Measurements from ENCODE around the gene CD3D.

The CD3D gene

DNA sequence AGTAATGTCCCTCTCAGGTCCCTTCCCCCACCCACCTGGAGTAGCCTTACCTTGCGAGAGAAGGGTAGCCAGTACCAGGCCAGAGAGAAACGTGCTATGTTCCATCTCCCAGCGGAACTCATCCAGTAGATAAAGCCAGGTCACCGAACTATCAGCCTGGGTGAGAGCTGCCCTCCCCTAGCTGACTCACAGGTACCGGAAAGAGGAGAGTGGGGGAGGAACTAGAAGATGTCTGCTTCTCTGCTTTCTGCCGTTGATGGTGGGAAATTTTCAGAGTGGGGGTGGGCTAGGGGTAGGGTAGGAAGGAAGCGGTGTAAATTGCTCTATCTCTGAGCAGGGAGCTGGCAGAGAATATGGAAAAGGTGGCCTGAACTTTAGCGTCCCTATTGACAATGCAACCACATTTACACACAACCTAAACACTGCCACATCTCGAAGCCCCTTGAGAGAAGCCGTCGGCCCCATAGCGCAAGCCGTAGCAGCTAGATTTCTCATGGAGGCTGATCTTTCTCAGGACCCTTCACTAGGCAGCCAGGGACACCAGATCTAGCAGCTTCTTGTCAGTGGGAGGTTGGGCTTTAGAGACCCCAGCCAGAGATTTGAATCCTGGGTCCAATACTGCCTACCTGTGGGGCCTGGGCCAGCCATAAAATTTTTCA lies at the start of gene CD3D:
Gene CD3D (minus strand): TSS at position 203 of the 659 bp plus-strand sequence. CDS start 98 bp downstream, at position 105.
- no peak for DNase-seq (ENCODE audit: low spot score)

- DNase-seq (ENCODE audit: low spot score) = no peak
Measured at GRCh38 chr11:118383657-118384056, 41.2 kb upstream of the CD3D start.

- DNase-seq (ENCODE audit: low spot score) = no peak
Measured at GRCh38 chr11:118382954-118383353, 40.4 kb upstream of the CD3D start.

DNA sequence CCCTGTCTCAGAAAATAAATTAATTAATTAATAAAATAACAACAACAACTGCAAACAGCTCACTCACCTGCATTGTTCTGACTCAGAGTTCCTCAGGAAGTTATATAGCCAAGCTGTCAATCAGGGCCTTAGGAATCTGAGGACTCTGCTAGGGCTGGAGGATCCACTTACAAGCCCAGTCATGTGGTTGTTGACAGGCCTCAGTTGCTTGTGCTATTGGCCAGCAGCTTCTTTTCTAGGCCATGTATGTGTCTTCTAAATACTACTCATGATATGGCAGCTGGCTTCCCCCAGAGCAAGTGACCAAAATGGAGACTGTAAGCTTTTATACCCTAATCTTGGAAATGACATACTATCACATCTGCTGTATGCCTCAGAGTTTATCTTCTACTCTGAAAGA lies 38.1 kb upstream of the CD3D start:
- DNase-seq (ENCODE audit: low spot score) = no peak

DNA sequence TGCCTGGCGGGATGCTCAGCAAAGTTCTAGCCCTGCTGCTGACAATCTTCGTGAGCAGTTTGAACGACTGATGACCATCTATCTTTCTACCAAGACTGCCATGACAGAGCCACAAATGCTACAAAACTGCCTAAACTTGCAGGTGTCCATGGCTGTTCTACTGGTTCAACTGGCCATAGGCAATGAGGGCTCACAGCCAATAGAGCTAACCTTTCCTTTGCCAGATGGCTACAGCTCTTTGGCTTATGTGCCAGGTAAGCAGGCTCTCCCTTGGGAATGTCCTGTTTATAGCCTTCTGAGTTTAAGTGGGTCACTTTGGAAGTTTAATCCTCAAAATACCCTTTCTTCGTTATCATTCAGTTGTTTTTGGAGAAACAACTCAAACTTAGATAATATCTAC lies 37.0 kb upstream of the CD3D start:
- DNase-seq (ENCODE audit: low spot score) = no peak

DNA sequence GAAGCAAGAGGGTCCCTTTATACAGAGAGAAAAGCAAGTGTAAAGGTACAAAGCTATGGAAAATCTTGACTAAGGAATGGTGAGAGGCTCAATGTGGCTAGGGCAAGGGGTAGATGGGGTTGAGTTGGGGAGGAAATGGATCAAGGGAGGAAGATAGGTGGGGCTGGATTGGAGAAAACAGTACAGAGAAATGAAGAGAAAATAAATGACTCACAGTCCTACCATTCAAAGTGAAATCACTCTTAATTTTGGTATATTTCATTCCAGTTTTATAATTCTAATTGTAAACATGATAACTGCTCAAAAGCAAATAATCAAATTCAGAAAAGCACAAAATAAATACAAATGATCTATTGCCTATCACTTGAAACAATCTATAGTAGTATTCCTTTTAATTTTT lies 33.5 kb upstream of the CD3D start:
- no peak for DNase-seq (ENCODE audit: low spot score)

GRCh38 chr11:118374729-118375128 lies 32.2 kb upstream of the CD3D start:
- peak; percentile 80 for DNase-seq (ENCODE audit: low spot score)

DNA sequence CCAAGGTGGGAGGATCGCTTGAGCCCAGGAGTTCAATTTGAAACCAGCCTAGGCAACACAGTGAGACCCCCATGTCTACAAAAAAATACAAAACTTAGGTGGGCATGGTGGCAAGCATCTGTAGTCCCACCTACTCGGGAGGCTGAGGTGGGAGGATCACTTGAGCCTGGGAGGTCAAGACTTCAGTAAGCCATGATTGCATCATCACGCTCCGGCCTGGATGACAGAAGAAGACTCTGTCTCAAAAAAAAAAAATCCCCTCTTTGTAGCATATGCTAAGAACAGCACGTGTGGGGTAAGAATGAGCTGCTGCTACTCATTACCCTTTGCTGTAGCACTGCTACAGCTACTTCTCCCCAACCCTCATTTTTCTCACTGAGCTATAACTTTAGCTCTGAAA lies 31.4 kb upstream of the CD3D start:
- no peak for DNase-seq (ENCODE audit: low spot score)

GRCh38 chr11:118373263-118373662 lies 30.8 kb upstream of the CD3D start:
- DNase-seq (ENCODE audit: low spot score) = no peak

- DNase-seq (ENCODE audit: low spot score) = no peak
Measured at GRCh38 chr11:118370774-118371173, 28.3 kb upstream of the CD3D start.

GRCh38 chr11:118366287-118366686 lies 23.8 kb upstream of the CD3D start:
- no peak for DNase-seq (ENCODE audit: low spot score)

DNA sequence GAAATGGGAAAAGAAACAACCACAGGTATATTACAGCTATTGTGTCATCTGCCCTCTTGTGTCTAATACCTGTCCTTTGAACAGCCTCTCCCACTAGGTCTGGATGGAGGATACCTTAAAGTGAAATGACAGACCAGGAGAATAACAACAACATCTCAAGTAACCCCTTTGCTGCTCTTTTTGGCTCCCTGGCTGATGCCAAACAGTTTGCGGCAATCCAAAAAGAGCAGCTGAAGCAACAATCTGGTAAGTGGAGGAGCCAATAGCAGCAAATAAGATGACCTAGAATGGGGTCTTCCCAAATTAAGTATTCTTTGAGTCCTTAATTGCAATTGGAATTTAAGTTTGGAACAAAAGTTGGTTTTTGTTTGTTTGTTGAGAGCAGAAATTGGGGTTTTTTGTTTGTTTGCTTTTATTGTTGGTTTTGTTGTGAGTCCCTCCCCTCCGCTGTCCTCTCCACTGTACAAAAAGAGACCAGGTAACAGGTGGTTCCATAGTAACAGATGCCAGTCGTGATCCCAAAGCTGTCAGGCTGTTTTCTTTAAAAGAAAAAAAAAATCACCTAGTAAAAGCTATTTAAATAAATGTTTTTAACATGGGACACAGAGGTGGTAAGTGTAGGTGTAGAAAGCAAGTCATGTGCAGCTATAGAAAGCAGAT lies 22.6 kb upstream of the CD3D start:
- DNase-seq (ENCODE audit: low spot score) = no peak

DNA sequence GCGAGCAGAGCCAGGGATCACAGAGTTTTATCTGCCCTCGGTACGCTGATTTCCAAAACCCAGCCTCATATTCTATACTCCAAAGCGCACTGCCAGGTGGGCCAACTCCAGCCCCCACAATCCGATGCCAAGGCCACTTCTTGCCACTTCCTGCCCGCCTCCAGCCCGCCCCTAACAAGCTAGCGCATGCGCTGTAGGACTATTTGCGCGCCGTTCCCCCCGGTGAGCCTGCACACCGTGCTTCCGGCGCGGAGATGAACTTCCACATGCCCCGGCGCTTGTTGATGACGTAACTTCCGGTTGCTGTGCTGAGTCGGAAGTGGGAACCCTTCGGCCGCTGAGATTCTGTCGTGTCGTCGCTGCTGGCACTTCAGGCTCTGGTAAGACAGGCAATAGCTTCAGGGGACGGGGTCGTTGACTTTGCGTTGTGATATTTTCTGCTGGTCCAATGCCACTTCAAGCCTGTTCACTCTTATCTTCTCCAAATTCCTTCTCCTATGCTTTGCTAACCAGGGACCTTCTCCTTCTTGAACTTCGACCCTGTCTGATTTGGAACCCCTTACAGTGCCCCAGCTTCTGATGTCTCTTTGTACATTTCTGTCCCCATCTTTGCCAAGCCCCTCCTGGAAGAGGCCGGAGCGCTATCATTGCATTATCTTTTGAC lies 16.9 kb upstream of the CD3D start, which contains the start of gene UBE4A:
Gene UBE4A (plus strand): TSS at position 306 of the 664 bp plus-strand sequence. CDS start 5,481 bp downstream, outside the sequence.
- peak; percentile 94 for DNase-seq (ENCODE audit: low spot score)

DNA sequence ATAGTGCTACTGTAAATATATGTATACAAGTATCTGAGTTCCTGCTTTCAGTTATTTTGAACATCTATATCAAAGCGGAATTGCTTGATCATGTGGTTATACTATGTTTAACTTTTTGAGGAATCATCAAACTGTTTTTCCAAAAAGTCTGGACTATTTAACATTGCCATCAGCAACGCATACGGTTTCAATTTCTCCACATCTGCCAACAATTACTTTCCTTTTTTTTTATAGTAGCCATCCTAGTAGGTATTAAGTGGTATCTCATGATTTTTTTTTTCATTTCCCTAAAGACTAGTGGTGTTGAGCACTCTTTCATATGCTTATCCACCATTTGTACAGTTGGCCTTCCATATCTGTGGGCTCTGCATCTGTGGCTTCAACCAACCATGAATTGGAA lies 15.6 kb upstream of the CD3D start:
- no peak for DNase-seq (ENCODE audit: low spot score)

- no peak for DNase-seq (ENCODE audit: low spot score)
Measured at GRCh38 chr11:118353084-118353710, 10.7 kb upstream of the CD3D start.

DNA sequence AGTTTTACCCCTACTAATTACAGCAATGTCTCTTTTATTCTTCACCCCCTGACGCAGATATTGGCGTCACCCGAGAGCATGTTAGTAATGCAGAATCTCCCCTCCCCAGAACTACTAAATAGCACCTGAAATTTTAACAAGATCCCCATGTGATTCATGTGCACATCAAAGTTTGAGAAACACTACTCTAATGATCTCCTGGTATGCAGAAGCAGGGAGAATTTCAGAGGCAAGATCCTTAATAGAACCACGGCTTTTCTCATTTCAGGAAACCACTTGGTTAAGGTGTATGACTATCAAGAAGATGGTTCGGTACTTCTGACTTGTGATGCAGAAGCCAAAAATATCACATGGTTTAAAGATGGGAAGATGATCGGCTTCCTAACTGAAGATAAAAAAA lies 7.0 kb upstream of the CD3D start:
- no peak for DNase-seq (ENCODE audit: low spot score)

DNA sequence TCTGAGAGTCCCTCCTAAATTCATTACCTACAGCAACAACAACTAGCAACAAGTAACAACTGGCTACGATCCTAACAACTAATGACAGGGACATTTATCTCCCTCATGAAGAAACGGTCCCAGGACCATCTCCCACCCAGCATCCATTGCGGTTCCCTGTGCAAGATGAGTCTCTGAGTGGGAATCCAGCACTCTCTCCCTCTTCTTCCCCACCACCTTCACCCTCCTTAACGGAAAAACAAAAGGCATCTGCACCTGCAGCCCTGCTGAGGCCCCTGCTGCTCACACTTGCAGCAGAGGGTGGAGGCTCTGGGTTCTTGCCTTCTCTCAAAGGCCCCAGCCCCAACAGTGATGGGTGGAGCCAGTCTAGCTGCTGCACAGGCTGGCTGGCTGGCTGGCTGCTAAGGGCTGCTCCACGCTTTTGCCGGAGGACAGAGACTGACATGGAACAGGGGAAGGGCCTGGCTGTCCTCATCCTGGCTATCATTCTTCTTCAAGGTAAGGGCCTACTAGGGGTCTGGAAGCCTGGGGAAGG lies 1.5 kb upstream of the CD3D start, which contains the start of gene CD3G:
Gene CD3G (plus strand): TSS at position 364 of the 535 bp plus-strand sequence. CDS start 80 bp downstream, at position 444.
- DNase-seq (ENCODE audit: low spot score) = no peak

DNA sequence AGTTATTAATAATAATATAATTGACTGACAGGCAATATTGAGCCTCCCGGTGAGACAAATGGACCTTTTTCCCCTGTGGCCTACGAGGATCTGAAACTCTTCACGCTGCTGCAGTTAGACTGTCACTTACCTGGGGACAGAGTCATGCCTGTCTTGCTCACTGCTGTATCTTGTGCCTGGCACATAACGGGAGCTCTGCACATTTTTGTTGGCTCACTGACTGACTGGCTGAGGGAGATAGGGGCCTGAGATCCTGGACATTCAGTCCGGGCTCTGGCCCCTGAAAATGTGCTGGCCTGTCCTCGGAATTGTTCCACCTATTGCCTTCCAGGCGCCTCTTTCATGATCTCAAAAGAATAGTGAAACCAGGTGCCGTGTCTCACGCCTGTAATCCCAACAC lies 743 bp upstream of the CD3D start:
- DNase-seq (ENCODE audit: low spot score) = no peak

DNA sequence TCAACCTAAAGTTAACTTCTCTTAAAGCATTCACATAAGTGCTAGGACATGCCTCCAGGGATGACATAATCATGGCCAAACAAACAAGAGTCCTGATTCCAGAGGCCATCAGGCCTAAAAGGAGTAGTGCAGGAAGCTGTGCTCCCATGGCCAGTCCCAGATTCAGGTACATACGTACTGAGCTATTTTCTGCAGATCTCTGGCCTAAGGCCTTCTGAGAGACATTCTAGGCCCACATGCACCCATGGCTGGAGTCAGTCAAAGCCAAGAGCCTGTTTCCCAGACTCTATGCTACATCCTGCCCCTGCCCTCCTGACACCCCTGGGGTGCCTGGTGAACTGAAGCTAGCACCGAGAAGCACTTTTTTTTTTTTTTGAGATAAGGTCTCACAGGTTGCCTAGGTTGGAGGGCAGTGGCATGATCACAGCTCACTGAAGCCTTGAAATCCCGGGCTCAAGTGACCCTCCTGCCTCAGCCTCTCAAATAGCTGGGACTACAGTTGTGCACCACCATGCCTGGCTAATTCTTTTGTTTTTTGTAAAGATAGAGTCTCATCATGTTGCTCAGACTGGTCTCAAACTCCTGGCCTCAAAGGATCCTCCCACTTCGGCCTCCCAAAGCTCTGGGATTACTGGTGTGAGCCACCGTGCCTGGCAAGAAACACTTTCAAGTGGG lies 553 bp downstream of the CD3D start:
- no peak for DNase-seq (ENCODE audit: low spot score)

DNA sequence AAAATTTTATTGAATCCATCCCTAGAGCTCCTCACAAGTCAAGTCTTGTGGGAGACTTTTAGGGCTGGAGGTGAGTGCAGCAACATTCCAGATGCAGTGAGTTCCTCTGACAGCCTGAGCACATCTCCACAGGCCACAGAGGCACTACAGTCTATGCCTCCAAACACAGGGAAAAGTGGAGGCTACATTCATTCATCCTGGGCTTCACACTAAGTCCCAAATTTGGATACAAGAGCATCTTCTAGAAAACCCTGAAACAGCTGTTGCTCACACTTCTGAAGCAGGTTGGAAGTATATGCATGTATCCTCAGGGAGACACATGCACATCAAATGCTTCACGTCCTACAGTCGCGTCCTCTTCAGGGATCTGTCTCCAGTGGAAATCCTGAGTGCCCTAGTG lies 1.2 kb downstream of the CD3D start:
- no peak for DNase-seq (ENCODE audit: low spot score)

DNA sequence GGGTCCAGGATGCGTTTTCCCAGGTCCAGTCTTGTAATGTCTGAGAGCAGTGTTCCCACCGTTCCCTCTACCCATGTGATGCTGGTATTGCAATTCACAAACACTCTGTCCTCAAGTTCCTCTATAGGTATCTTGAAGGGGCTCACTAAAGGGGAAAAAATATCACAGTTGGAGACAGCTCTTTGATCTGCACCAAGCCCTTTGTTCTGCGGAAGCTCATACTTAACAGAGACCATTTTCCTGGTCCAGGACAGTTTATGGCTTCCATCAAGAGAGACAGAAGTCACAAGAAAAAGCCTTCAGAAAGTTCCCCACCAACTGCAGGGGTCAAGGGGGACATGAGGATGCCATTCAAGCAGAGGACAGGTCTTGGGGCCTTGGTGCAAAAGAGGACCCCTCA lies 2.1 kb downstream of the CD3D start:
- no peak for DNase-seq (ENCODE audit: low spot score)
